ENCODE results near the gene FTCDNL1.

FTCDNL1 gene

GRCh38 chr2:199713746-199714145 is 137.2 kb downstream of the FTCDNL1 start:
- H3K27ac ChIP-seq (ENCODE audit: low read depth, low read length, severe bottlenecking) = no peak overlapping the region
- H3K4me3 ChIP-seq (ENCODE audit: extremely low read depth, insufficient read depth, low read length, poor library complexity, severe bottlenecking) = no peak overlapping the region
- 44 to 100% methylated on average over 1 to 2 of the region's 2 CpGs for WGBS, 2 experiments (ENCODE audit: insufficient coverage in 2 of 2)
- no peaks in the 10 kb centered on the region for H3K36me3 ChIP-seq (ENCODE audit: control insufficient read depth, insufficient read depth, low read length)
- H3K4me1 ChIP-seq (ENCODE audit: control insufficient read depth, insufficient read depth, low read length, poor library complexity, severe bottlenecking) = no peaks in the 10 kb centered on the region
- no peaks in the 10 kb centered on the region for H3K9me3 ChIP-seq (ENCODE audit: control insufficient read depth, low read length)

GRCh38 chr2:199710551-199710950 is 140.4 kb downstream of the FTCDNL1 start:
- H3K4me3 ChIP-seq (ENCODE audit: extremely low read depth, insufficient read depth, low read length, poor library complexity, severe bottlenecking) = no peak overlapping the region
- no peaks in the 10 kb centered on the region for H3K36me3 ChIP-seq (ENCODE audit: control insufficient read depth, insufficient read depth, low read length)
- H3K4me1 ChIP-seq (ENCODE audit: control insufficient read depth, insufficient read depth, low read length, poor library complexity, severe bottlenecking) = no peaks in the 10 kb centered on the region
- no peak overlapping the region for H3K27ac ChIP-seq (ENCODE audit: low read depth, low read length, severe bottlenecking)
- H3K9me3 ChIP-seq (ENCODE audit: control insufficient read depth, low read length) = no peaks in the 10 kb centered on the region
- no CpG with 5 or more reads among the region's 1 CpG for WGBS, 2 experiments (ENCODE audit: insufficient coverage in 2 of 2)
